B cell (primary cell): ENCODE data around the gene PHF21B. TPM values are rescaled to one million over a fixed set of nuclear protein-coding genes. Genes with fewer than 3 reads are reported as not detected.

Experiments used
- ATAC-seq: fragments of 200-7000 bp; cut with Tn5 transposase; one replicate; pipeline ENCODE4 v1.10.0; 2021; ENCODE audit warnings: low read depth, mild to moderate bottlenecking, moderate number of reproducible peaks, moderate library complexity
- CTCF ChIA-PET: fragments of 350-600 bp; sonication (Branson Sonifier 250); formaldehyde crosslinking; loops from one replicate; lab custom pipeline; 2021; ENCODE audit warnings: antibody characterized with exemption, inconsistent platforms; lab: Charles Lee
- POLR2A ChIA-PET: fragments of 350-600 bp; sonication (Branson Sonifier 250); formaldehyde crosslinking; loops from one replicate; lab custom pipeline; 2021; ENCODE audit warnings: antibody characterized with exemption; lab: Charles Lee
- DNase-seq: peaks from one replicate; pipeline ENCODE4 v3.0.0; 2013
- H2AFZ ChIP-seq: 2 replicates; pipeline ENCODE4 v1.6.1; 2012; ENCODE audit warnings: mild to moderate bottlenecking, low read depth, low read length; ENCODE audit not compliant: insufficient read depth, poor library complexity, severe bottlenecking
- H3K27ac ChIP-seq, 2 donors: 1 replicate in 1 of 2; 2 replicates in 1 of 2; pipeline ENCODE4 v1.5.1; 2012 to 2013; ENCODE audit warnings: low read length in 2 of 2, mild to moderate bottlenecking in 2 of 2, moderate library complexity in 1 of 2
- H3K27me3 ChIP-seq, 4 experiments: fragments of 200-600 bp in 1 of 4; sonication (generic) in 1 of 4; replicated peaks in 1 of 4; 1 replicate in 2 of 4; 2 replicates in 2 of 4; pipeline versions ENCODE4 v1.6.1 to v1.7.0; 2013 to 2016; ENCODE audit warnings: low read length in 3 of 4, mild to moderate bottlenecking in 2 of 4, mixed read lengths in 1 of 4, moderate library complexity in 1 of 4; ENCODE audit not compliant: insufficient read depth in 4 of 4, control insufficient read depth in 3 of 4; ENCODE audit errors: control extremely low read depth in 1 of 4
- H3K36me3 ChIP-seq, 2 experiments: replicated peaks in 1 of 2; 1 replicate in 1 of 2; 2 replicates in 1 of 2; pipeline versions ENCODE4 v1.6.1 to v1.7.1; 2013; ENCODE audit warnings: low read length in 1 of 2; ENCODE audit not compliant: insufficient read depth in 2 of 2, control insufficient read depth in 1 of 2; ENCODE audit errors: control extremely low read depth in 1 of 2, extremely low read depth in 1 of 2
- H3K4me1 ChIP-seq, 2 donors: fragments of 200-600 bp in 1 of 2; sonication (generic) in 1 of 2; 1 replicate in 1 of 2; 2 replicates in 1 of 2; pipeline versions ENCODE4 v1.5.1 to v1.6.1; 2013 to 2017; ENCODE audit warnings: low read length in 2 of 2; ENCODE audit not compliant: control insufficient read depth in 2 of 2, insufficient read depth in 2 of 2
- H3K4me2 ChIP-seq: replicated peaks from 2 replicates; pipeline ENCODE3; 2012; ENCODE audit warnings: mild to moderate bottlenecking, low read depth, low read length; ENCODE audit not compliant: poor library complexity, severe bottlenecking
- H3K4me3 ChIP-seq, 5 experiments: fragments of 200-600 bp in 1 of 5; sonication (generic) in 1 of 5; 1 replicate in 3 of 5; 2 replicates in 2 of 5; pipeline versions ENCODE4 v1.5.1 to v1.7.0; 2011 to 2016; ENCODE audit warnings: low read length in 4 of 5, mild to moderate bottlenecking in 4 of 5, low read depth in 2 of 5, control low read depth in 1 of 5, moderate library complexity in 1 of 5; ENCODE audit not compliant: insufficient read depth in 1 of 5; ENCODE audit errors: control extremely low read depth in 1 of 5, extremely low read depth in 1 of 5
- H3K79me2 ChIP-seq: fragments of 200-600 bp; sonication (generic); one replicate; pipeline ENCODE4 v1.6.0; 2016; ENCODE audit warnings: low read length; ENCODE audit not compliant: control insufficient read depth, insufficient read depth
- H3K9ac ChIP-seq: fragments of 200-600 bp; sonication (generic); 2 replicates; pipeline ENCODE4 v1.6.1; 2017; ENCODE audit warnings: mild to moderate bottlenecking, low read length, moderate library complexity
- H3K9me3 ChIP-seq, 3 donors: one replicate each; pipeline versions ENCODE4 v1.6.1 to v1.7.1; 2013; ENCODE audit warnings: low read length in 2 of 3; ENCODE audit not compliant: control insufficient read depth in 2 of 3, insufficient read depth in 1 of 3; ENCODE audit errors: control extremely low read depth in 1 of 3
- H4K20me1 ChIP-seq: 2 replicates; pipeline ENCODE4 v1.6.0; 2012; ENCODE audit warnings: mild to moderate bottlenecking, low read length; ENCODE audit not compliant: insufficient read depth, control insufficient read depth, poor library complexity, severe bottlenecking
- H3K27ac Mint-ChIP-seq: one replicate; pipeline ENCODE4 v1.8.0; 2021; ENCODE audit warnings: mixed read lengths
- H3K27me3 Mint-ChIP-seq: one replicate; pipeline ENCODE4 v1.8.0; 2021; ENCODE audit warnings: mixed read lengths
- H3K4me1 Mint-ChIP-seq: one replicate; pipeline ENCODE4 v1.8.0; 2021; ENCODE audit warnings: mixed read lengths
- H3K4me3 Mint-ChIP-seq: one replicate; pipeline ENCODE4 v1.8.0; 2021; ENCODE audit warnings: mixed read lengths
- H3K9me3 Mint-ChIP-seq: one replicate; pipeline ENCODE4 v1.8.0; 2022; ENCODE audit warnings: mixed read lengths; ENCODE audit not compliant: insufficient read depth
- EZH2 ChIP-seq: IDR thresholded peaks from 2 replicates; pipeline ENCODE4 v1.6.1; 2012; ENCODE audit warnings: borderline replicate concordance, low read depth, mild to moderate bottlenecking, moderate library complexity, low read length; ENCODE audit not compliant: insufficient read depth, poor library complexity, severe bottlenecking
- WGBS: methylation state at CpG from one replicate; pipeline ENCODE4 v1.1.5; 2013; ENCODE audit warnings: missing lambda C conversion rate; ENCODE audit not compliant: insufficient coverage; 5-methylcytosine and 5-hydroxymethylcytosine counted together
- intact Hi-C: fragments of 100-400 bp; cut with micrococcal nuclease; formaldehyde crosslinking; loops from one replicate; pipeline ENCODE4 v1.10.0; 2022
- polyA plus RNA-seq: library from polyadenylated mRNA; depleted of rRNA; stranded (reverse); fragments of >200 nt; gene quantifications from 2 replicates; pipeline ENCODE4 v1.2.3, GENCODE V29; 2012
- total RNA-seq, 2 donors: library from RNA; stranded (reverse); fragments of 120-200 nt in 1 of 2; gene quantifications; 1 replicate in 1 of 2; 2 replicates in 1 of 2; pipeline versions ENCODE4 v1.2.3 to v1.2.4, GENCODE V29; 2013 to 2022
- TF ChIP-seq, protein P1 (sequence below): fragments of 200-600 bp; IDR thresholded peaks from one replicate; pipeline ENCODE4 v1.8.0; 2022; ENCODE audit warnings: antibody characterized with exemption, mild to moderate bottlenecking

Gene PHF21B
- total and polyA plus RNA-seq, 2 donors (not counting 1 experiment from before 2014, with no cell fraction given), result not detected

GRCh38 chr22:44861245-44861644 is 148.6 kb downstream of the PHF21B start:
- H2AFZ ChIP-seq, result no peak overlapping the region
- no peaks in the 10 kb centered on the region for H3K9me3 ChIP-seq
- Mint-ChIP-seq H3K4me1 (no peaks in the 10 kb centered on the region), H3K4me3 (no peak overlapping the region), H3K27me3 (peaks cover 2% of the 10 kb centered on the region), H3K27ac (no peak overlapping the region), H3K9me3 (no peaks in the 10 kb centered on the region)
- H3K27me3 ChIP-seq, result no peaks in the 10 kb centered on the region
- no peak overlapping the region for H3K9ac ChIP-seq
- intact Hi-C loops, result no loop called here
- ATAC-seq (no peak), DNase-seq (no peak)
- no peak overlapping the region for H3K4me3 ChIP-seq
- TF ChIP-seq EZH2, result no peak
- TF ChIP-seq, protein P1, sequence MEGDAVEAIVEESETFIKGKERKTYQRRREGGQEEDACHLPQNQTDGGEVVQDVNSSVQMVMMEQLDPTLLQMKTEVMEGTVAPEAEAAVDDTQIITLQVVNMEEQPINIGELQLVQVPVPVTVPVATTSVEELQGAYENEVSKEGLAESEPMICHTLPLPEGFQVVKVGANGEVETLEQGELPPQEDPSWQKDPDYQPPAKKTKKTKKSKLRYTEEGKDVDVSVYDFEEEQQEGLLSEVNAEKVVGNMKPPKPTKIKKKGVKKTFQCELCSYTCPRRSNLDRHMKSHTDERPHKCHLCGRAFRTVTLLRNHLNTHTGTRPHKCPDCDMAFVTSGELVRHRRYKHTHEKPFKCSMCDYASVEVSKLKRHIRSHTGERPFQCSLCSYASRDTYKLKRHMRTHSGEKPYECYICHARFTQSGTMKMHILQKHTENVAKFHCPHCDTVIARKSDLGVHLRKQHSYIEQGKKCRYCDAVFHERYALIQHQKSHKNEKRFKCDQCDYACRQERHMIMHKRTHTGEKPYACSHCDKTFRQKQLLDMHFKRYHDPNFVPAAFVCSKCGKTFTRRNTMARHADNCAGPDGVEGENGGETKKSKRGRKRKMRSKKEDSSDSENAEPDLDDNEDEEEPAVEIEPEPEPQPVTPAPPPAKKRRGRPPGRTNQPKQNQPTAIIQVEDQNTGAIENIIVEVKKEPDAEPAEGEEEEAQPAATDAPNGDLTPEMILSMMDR, result no peak
- CTCF ChIA-PET, result no interaction called here
- no peaks in the 10 kb centered on the region for H3K4me1 ChIP-seq
- POLR2A ChIA-PET, result no interaction called here
- no peaks in the 10 kb centered on the region for H3K79me2 ChIP-seq
- no peak overlapping the region for H3K4me2 ChIP-seq
- H4K20me1 ChIP-seq, result no peaks in the 10 kb centered on the region
- H3K36me3 ChIP-seq, result no peaks in the 10 kb centered on the region
- no peak overlapping the region for H3K27ac ChIP-seq
- 87% methylated on average over 6 of the region's 7 CpGs for WGBS

GRCh38 chr22:44860311-44860710 is 149.5 kb downstream of the PHF21B start:
- no peak for TF ChIP-seq EZH2
- TF ChIP-seq, protein P1, result no peak
- H3K4me3 ChIP-seq, result no peak overlapping the region
- no peak overlapping the region for H3K27ac ChIP-seq
- no peaks in the 10 kb centered on the region for H3K36me3 ChIP-seq
- no peaks in the 10 kb centered on the region for H3K27me3 ChIP-seq
- no peaks in the 10 kb centered on the region for H3K9me3 ChIP-seq
- Mint-ChIP-seq H3K27ac (no peak overlapping the region), H3K4me1 (no peaks in the 10 kb centered on the region), H3K4me3 (no peak overlapping the region), H3K27me3 (peaks cover 2% of the 10 kb centered on the region), H3K9me3 (no peaks in the 10 kb centered on the region)
- no peaks in the 10 kb centered on the region for H3K79me2 ChIP-seq
- H4K20me1 ChIP-seq, result no peaks in the 10 kb centered on the region
- POLR2A ChIA-PET, result no interaction called here
- no peak overlapping the region for H3K9ac ChIP-seq
- intact Hi-C loops, result no loop called here
- 76% methylated on average over 6 of the region's 6 CpGs for WGBS
- no peaks in the 10 kb centered on the region for H3K4me1 ChIP-seq
- ATAC-seq (no peak), DNase-seq (no peak)
- no peak overlapping the region for H2AFZ ChIP-seq
- CTCF ChIA-PET, result no interaction called here
- no peak overlapping the region for H3K4me2 ChIP-seq
